ENCODE measurements around the gene JUNB.
A peak's percentile ranks its signal among the peaks of the same experiment; 100 is the strongest.

JUNB gene

GRCh38 chr19:12782174-12782423 is 9.2 kb upstream of the JUNB start:
- Histone ChIP-seq H3K9ac (ENCODE audit: low read length) (peak overlapping the region; percentile 34; the same call in 1 of the 2 replicates), H3K9me2 (replicated peaks; ENCODE audit: insufficient read depth, low read length) (no peaks in the 10 kb centered on the region), H3K4me1 (ENCODE audit: low read length) (peaks cover 12% of the 10 kb centered on the region), H3K9me3 (replicated peaks; ENCODE audit: insufficient read depth, low read length) (no peaks in the 10 kb centered on the region), H3K4me3 (ENCODE audit: low read length) (peak overlapping the region; percentile 64), H3K27ac (ENCODE audit: low read length) (no peak overlapping the region), H4K20me1 (ENCODE audit: insufficient read depth, low read length) (no peaks in the 10 kb centered on the region), H2AFZ (ENCODE audit: low read length) (peak overlapping the region; percentile 78), H3K79me2 (ENCODE audit: low read length) (no peaks in the 10 kb centered on the region), H3K4me2 (ENCODE audit: low read depth, low read length) (peak overlapping the region; percentile 93), H3F3A (ENCODE audit: insufficient read depth, low read length) (peaks cover 13% of the 10 kb centered on the region), H3K27me3 (replicated peaks; ENCODE audit: insufficient read depth, low read length) (no peaks in the 10 kb centered on the region), H3K36me3 (replicated peaks; ENCODE audit: insufficient read depth, low read length) (no peaks in the 10 kb centered on the region)
- TF ChIP-seq CTCF (IDR thresholded peaks at IDR 0.05; ENCODE audit: low read length) (no peak), EZH2 (optimal IDR thresholded peaks at IDR 0.05; ENCODE audit: low read depth, low read length) (no peak), EZH2phosphoT487 (IDR thresholded peaks at IDR 0.05; ENCODE audit: low read length) (no peak)
- DNase-seq: no peak

- H3F3A ChIP-seq (ENCODE audit: insufficient read depth, low read length): peaks cover 13% of the 10 kb centered on the region
- peak overlapping the region; percentile 93 for H3K4me2 ChIP-seq (ENCODE audit: low read depth, low read length)
- no peaks in the 10 kb centered on the region for H4K20me1 ChIP-seq (ENCODE audit: insufficient read depth, low read length)
- peak overlapping the region; percentile 64 for H3K4me3 ChIP-seq (ENCODE audit: low read length)
- peak; percentile 23 for DNase-seq
- H2AFZ ChIP-seq (ENCODE audit: low read length): peak overlapping the region; percentile 78
- TF ChIP-seq CTCF (IDR thresholded peaks at IDR 0.05; ENCODE audit: low read length): peak; percentile 16
- no peak for TF ChIP-seq EZH2 (optimal IDR thresholded peaks at IDR 0.05; ENCODE audit: low read depth, low read length)
- H3K79me2 ChIP-seq (ENCODE audit: low read length): no peaks in the 10 kb centered on the region
- no peak overlapping the region for H3K27ac ChIP-seq (ENCODE audit: low read length)
- H3K9me2 ChIP-seq (replicated peaks; ENCODE audit: insufficient read depth, low read length): no peaks in the 10 kb centered on the region
- no peaks in the 10 kb centered on the region for H3K36me3 ChIP-seq (replicated peaks; ENCODE audit: insufficient read depth, low read length)
- H3K9ac ChIP-seq (ENCODE audit: low read length): peak overlapping the region; percentile 34; the same call in 1 of the 2 replicates
- H3K27me3 ChIP-seq (replicated peaks; ENCODE audit: insufficient read depth, low read length): no peaks in the 10 kb centered on the region
- peaks cover 12% of the 10 kb centered on the region for H3K4me1 ChIP-seq (ENCODE audit: low read length)
- H3K9me3 ChIP-seq (replicated peaks; ENCODE audit: insufficient read depth, low read length): no peaks in the 10 kb centered on the region
These were observed 8.6 kb upstream of the JUNB start for GRCh38 chr19:12782424-12783290.

GRCh38 chr19:12783291-12783848 is 7.9 kb upstream of the JUNB start:
- H3K9me2 ChIP-seq (replicated peaks; ENCODE audit: insufficient read depth, low read length): no peaks in the 10 kb centered on the region
- H3F3A ChIP-seq (ENCODE audit: insufficient read depth, low read length): peaks cover 16% of the 10 kb centered on the region
- no peak overlapping the region for H3K4me3 ChIP-seq (ENCODE audit: low read length)
- H3K27ac ChIP-seq (ENCODE audit: low read length): no peak overlapping the region
- H4K20me1 ChIP-seq (ENCODE audit: insufficient read depth, low read length): no peaks in the 10 kb centered on the region
- no peak for DNase-seq
- no peak overlapping the region for H3K9ac ChIP-seq (ENCODE audit: low read length)
- no peaks in the 10 kb centered on the region for H3K79me2 ChIP-seq (ENCODE audit: low read length)
- peaks cover 14% of the 10 kb centered on the region for H3K4me1 ChIP-seq (ENCODE audit: low read length)
- TF ChIP-seq EZH2 (optimal IDR thresholded peaks at IDR 0.05; ENCODE audit: low read depth, low read length) (no peak), EZH2phosphoT487 (IDR thresholded peaks at IDR 0.05; ENCODE audit: low read length) (no peak), CTCF (IDR thresholded peaks at IDR 0.05; ENCODE audit: low read length) (no peak)
- H2AFZ ChIP-seq (ENCODE audit: low read length): no peak overlapping the region
- H3K4me2 ChIP-seq (ENCODE audit: low read depth, low read length): no peak overlapping the region
- H3K36me3 ChIP-seq (replicated peaks; ENCODE audit: insufficient read depth, low read length): no peaks in the 10 kb centered on the region
- H3K9me3 ChIP-seq (replicated peaks; ENCODE audit: insufficient read depth, low read length): no peaks in the 10 kb centered on the region
- no peaks in the 10 kb centered on the region for H3K27me3 ChIP-seq (replicated peaks; ENCODE audit: insufficient read depth, low read length)
